ENCODE measurements around the gene TMEM269. TPM values are rescaled to one million over a fixed set of nuclear protein-coding genes. Genes with fewer than 3 reads are reported as not detected.

The TMEM269 gene
- total RNA-seq, 1 experiment from 2014 or later, result not detected

DNA sequence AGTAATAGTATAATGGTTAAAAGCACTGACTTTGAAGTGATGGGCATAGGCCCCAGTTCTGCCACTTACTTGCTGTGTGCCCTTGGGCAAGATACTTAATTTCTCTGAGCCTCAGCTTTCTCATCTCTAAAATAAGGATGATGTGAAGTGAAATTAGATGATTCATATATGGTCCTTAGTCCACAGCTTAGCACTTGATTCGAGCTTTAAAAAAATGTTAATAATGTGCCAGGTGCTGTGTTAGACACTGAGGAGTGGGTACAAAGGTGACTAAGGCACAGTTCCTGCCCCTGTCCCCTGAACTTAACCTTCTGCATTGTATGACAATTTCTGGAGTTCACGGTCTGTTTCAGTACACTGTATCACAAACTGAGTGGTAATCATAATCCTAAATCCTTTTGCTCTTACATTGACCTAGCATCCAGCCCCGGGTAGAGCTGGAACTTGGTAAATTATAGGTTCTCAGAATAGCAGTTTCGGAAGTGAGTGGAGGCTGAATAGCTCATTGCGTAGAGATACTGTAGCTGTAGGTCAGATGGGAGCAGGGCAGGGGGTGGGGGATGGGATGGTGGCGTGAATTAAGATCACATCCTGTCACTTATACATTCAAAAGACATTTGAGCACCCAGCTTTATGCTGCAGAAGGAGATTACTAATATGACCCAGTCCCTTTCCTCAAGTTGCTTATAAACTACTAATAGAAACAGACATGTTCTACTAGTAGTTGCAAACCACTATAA is 63.1 kb downstream of the TMEM269 start:
- no peak for DNase-seq (ENCODE audit: low read depth)

GRCh38 chr1:42848823-42849537 is 64.2 kb downstream of the TMEM269 start:
- DNase-seq (ENCODE audit: low read depth), result peak; percentile 17

DNA sequence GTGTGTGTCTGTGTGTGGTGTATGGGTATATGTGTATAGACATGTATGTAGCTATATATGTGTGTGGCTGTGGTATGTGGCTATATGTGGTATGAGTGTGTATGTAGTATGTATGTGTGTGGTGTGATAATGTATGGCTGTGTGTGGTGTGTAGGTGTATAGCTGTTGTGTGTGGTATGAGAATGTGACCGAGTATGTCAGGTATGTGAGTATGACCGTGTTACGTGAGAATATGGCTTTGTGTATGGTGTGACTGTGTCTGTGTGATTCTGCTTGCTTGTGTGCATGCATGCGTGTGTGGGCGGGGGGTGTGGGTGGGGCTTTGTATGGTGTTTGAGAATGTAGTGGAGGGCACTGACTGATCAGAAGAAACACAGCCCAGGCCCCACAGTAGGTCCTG is 65.2 kb downstream of the TMEM269 start:
- no peak for DNase-seq (ENCODE audit: low read depth)

Other genes starting within 250 kb of the TMEM269 start
- 47.6 and 57.6 TPM in 2 replicates for gene PPIH, start 126.6 kb upstream of the TMEM269 start, total RNA-seq (2014; rRNA removed)
- 1,026 and 1,116 TPM in 2 replicates for gene YBX1, start 102.6 kb upstream of the TMEM269 start, total RNA-seq (2014; rRNA removed)
- not detected in 2 replicates for gene CLDN19, start 44.8 kb upstream of the TMEM269 start, total RNA-seq (2014; rRNA removed)
- gene P3H1, start 18.0 kb upstream of the TMEM269 start, total RNA-seq (2014; rRNA removed), result 76.3 and 90.9 TPM in 2 replicates
- 4.2 and 7.6 TPM in 2 replicates for gene C1orf50, start 17.7 kb upstream of the TMEM269 start, total RNA-seq (2014; rRNA removed)
- 8.8 and 10.2 TPM in 2 replicates for gene ERMAP, start 32.1 kb downstream of the TMEM269 start, total RNA-seq (2014; rRNA removed)
- 15.3 and 19.7 TPM in 2 replicates for gene SVBP, start 32.4 kb downstream of the TMEM269 start, total RNA-seq (2014; rRNA removed)
- 7.9 and 11.0 TPM in 2 replicates for gene ZNF691, start 61.6 kb downstream of the TMEM269 start, total RNA-seq (2014; rRNA removed)
- gene SLC2A1, start 173.9 kb downstream of the TMEM269 start, total RNA-seq (2014; rRNA removed), result 244 and 317 TPM in 2 replicates

Measured in LHCN-M2 (cell line).